NCI-H2107 treated with DMSO at 0.1 percent for 48 hours (cell line): ENCODE measurements around the gene SREBF1.

Experiments
- DNase-seq: peaks from one replicate; lab custom pipeline; 2025; ENCODE audit not compliant: unreplicated experiment; lab: John Stamatoyannopoulos, UW

SREBF1 gene

GRCh38 chr17:17836818-17837379, at the start of gene SREBF1:
TSS of gene SREBF1 (minus strand) at chr17:17836986. CDS start at chr17:17836817, 169 bp downstream.
- DNase-seq, result no peak

- DNase-seq, result no peak
These were observed 49.4 kb upstream of the SREBF1 start for GRCh38 chr17:17886226-17886625.

DNA sequence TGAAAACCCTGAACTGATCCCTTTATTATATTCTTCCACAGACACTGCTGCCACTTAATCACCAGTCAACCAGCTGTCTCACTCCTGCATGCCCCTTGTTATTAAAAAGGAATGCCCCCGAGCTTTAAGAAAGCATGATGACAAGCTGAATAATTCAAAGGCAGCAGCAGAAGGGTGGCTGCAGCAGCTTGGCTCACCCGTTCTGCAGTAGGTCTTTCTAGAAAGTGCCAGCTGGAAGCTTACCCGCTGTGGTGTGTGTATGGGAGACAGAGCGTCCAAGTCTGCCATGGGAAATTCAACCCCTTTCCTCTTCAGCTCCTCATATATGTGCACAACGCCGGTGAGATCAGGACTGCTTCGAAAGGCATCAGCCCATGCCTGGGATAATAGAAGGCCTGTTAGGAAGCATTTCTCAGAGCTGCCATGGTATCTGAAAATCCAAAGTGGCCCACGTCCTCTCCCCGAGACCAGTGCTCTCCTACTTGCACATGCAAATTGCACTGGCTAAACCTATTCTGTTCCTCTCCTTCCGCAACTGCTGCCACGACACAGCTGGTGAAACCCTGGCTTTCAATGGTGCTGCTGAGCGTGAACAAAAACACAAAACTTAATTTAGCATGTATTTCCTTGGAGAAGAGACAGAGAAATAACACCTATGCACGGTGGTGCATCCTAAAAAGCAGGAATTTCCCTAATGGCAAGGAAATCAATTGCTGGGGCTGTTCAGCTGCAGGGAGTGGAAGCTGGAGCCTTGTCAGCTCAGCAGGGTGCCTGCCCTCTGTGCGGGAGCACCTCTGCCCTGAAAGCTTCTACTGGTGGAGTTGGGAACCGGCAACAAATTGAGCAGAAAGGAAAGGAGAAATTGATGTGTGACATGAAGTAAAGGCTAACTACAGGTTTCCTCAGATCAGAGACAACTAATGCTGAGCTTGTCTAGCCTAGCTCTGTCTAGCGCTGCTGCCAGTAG, 47.9 kb upstream of the SREBF1 start:
- DNase-seq, result no peak

DNA sequence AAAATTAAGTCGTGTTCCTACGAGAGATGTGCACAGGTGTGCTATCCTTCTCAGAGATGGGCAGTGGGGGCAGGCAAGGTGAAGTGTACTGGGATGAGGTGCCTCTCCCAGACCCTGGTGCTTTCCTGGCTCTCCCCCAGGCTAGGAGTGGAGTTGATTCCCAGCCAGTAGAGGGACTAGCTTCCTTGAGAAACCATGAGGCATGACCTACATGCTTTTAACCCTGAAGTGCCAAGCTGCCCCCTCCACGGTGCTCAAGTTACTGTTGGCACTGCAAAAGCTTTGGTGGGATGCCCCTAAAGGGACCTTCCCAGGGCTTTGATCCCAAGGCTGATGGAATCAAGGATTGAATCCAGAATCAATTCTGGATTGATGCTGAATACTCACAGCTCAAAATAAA, 47.0 kb upstream of the SREBF1 start:
- DNase-seq, result no peak

DNA sequence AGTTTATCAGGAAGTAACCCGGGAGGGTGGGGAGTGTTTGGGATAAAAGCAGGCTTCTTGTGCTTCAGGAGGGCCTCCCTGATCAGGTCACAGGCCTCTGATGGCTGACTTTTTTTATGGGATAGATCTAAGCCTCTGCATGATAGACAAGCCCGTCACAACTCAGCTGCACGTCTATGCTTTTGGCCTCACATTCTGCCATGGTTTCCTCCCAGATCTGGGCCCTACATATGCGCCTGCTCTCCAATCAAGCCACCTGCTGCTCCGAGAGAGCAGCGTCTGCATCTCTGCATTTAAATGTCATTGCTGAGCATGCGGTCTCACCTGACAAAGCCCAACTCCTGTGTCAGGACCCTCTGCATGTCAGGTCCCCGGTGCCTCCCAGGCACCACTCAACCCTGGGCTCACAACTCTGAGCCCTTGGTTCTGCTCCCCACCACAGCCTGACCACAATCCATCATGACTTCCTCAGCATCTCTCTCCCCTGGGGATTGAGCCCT, 45.3 kb upstream of the SREBF1 start:
- DNase-seq, result no peak

DNA sequence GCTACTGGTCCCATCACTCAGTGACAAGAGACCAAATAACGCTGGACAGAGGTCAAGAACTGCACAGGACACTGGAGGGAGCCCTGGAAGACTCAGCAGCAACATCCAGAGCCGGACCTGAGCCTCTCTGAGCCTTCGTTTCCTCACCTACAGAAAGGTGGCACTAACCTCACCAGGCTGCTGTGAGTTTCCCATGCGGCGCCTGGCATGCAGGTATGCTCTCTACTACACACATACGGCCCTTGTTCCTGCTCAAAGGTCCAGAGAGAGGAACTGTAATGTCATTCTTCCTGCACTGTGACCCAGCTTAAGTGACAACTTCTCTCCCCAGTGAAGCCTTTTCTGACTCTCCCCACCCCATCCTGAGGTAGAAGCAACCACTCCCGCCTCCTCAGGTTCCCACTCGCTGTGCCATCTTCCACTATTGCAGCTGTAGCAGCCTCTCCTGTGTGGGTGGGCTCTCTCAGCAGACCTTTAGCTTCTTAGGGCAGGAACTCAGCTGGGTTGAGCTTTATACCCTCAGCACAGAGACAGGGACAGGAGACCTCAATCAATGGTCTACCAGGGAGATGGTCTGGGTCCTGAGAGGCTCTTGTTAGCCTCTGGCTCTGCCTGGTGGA, 43.9 kb upstream of the SREBF1 start:
- no peak for DNase-seq

DNA sequence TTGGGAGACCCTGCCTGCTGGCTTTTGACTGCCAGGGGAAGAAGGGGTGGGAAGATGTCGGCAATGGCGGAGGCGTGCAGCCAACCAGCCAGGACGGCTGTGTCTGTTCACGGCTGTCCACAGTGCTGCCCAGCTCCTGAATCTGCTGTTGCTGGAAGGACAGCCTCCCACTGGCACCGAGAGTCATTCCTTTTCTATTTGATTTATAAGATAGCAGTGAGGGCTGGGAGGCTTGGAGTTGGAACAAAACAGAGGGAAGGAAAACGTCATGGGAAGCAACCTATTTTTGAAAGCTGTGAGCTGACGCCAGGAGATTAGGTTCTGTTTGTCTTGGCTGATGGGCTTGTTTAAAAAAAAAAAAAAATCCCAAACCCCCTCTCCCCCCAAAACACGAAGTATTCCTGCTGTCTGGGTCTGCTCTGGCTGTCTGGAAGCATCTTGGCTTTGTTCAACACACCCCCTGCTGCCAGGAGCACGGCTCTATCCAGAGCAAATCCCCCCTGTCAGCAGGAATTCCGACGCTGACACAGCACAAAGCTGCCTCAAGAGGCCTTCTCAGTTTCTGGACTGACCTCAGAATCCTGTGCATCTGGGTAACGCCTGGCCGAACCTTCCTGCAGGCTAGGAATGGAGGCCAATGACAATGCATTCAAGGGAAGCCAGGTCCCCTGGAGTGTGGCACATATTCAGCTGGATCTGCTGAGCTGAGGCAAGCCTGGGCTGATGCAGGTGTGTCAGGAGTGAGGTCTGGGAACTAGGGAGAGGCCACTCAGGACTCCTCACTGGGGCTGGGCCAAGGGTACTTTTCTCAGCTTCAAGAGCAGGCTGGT, 41.0 kb upstream of the SREBF1 start:
- DNase-seq, result no peak

- no peak for DNase-seq
These were observed 40.3 kb upstream of the SREBF1 start for GRCh38 chr17:17876959-17877528.

DNA sequence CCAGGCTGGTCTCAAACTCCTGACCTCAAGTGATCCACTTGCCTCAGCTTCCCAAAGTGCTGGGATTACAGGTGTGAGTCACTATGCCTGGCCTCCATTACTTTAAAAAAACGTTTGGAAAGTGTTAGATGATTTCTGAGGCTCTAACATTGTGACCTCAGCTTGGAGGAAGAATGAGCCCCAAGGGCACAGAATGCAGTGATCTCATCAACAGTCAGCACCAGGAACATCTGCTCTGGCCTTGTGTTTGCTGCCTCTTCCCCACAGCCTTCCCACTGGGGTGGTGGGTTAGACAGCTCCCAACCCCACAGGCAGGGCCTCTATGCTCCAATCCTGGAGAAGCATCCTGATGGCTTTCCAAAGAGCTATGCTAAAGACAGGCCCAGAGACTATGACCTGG, 37.7 kb upstream of the SREBF1 start:
- DNase-seq, result no peak

GRCh38 chr17:17873450-17873991, 36.7 kb upstream of the SREBF1 start:
- no peak for DNase-seq

DNA sequence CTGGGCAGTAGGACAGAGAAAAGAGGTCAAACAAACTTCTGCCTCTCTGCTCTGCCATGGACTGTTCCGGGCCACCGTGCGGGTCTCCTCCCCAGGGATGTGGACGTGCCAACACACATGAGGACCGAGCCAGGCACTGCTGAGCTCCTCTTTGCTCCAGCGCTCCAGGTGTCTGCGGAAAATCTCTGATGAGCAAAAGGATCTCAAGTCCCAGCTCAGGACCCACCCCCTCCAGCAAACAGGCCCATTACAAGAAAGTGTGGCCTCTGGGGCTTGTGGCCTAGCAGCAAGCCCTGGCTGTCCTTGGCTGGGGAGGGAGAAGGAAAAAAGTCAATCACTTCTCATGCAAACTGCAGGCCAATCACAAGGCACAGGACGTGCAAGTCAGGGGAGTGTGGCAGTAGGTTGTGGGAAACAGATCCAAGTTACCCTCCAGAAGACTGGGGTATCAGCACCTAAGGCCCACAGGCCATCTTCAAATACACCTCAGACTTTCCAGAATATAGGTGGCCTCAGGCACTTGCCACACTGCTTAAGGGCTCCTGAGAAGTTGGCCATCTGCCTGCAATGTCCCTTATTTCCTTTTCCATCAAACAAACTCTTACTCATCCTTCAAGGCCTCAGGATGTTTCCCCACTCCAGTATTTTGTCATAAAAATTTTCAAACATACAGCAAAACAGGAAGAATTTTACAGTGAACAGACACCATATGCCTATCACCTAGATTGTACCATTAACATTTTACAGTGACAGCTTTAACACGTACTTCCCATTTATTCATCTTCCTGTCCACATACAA, 36.0 kb upstream of the SREBF1 start:
- no peak for DNase-seq

DNA sequence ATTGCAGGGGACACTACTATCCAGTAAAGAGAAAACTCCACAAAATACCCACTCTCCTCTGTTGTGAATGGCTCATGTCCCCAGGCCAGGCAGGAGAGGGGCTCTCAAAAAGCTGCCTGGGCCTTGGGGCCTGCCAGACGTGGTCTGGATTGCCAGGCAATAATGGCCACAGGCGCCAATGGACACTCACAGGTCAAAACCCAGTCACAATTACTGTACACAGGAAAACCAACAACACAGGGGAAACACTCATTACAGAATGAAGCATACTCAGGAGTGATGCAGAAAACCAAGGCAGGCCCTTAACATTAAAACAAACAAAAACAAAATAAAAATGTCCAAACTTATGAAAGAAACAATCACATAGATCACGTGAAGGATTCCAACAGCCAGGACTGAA, 35.1 kb upstream of the SREBF1 start:
- no peak for DNase-seq

DNA sequence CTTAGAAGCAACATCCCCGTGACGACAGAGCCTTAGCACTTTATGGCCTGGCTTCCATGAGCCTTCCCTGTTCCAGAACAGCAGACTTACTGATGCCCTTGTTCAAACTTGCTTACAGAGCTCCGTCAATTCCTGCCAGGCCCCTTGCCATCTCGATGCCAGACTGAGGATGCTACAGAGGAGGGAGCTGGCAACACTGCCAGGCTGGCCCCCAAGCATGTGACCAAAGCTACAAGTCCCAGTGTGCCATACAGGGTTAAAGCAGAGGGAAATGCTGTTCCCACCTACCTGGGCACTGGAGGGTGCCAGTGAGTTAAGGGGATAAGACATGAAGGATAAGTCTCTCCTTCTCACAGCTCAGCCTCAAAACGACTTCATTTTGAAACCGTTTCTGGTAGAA, 33.5 kb upstream of the SREBF1 start:
- DNase-seq, result no peak

DNA sequence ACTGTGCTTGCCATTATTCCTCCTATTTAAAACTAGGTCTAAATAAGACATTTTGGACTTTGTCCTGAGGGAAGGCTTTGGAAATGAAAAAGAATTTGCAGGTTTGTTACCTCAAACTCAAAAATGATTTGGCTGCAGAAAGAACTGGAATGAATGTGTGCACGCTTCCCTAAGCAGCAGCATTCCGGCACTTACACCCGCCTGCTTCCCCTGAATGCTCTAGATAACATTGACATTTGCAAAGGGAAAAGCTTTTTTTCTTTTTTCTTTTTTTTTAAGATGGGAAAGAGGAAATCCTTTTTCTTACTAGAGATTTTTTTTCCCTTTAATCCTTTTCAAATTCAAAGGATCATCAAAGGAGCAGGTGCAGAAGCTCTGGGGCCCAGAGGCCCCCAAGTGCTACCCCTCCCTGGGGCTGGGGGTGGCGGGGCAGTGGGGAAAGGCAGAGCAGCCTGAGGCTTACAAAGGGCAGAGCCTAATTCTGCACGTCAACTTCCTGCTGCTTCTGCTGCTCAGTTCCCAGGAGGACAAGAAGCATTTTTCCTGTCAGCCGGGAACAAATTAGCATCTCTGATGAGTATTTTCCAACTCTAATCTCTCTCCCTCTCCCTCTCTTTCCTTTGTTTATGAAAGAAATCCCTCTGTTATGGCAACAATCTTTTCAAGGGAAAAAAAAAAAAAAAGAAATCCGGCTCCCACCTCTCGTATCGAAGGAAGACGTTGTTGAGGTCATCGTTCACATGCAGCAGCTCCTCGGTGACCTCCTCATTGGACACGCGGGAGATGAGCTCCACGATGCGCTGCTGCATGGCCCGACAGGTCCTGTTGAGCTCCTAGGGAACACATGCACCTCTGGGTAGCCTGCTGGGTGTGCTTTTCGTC, 32.1 kb upstream of the SREBF1 start:
- no peak for DNase-seq

- no peak for DNase-seq
These were observed 30.1 kb upstream of the SREBF1 start for GRCh38 chr17:17866897-17867296.

- no peak for DNase-seq
These were observed 29.6 kb upstream of the SREBF1 start for GRCh38 chr17:17866425-17866824.

DNA sequence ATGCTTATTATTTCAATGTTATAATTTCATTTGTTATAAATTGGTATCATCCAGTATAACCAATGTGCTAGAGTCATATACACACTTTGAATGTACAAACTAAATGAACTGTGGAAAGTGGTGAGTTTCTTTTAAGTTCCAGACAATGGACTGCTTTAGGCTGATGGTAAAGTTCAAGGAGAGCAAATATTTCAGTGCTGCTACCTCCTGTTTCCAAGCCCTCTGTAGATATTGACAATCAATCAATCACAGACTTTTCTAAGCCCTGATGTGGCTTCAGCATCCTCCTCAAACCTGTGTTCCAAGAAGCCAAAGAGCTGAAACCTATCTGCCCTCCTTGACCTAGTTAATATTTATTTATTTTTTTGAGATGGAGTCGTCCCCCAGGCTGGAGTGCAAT, 28.2 kb upstream of the SREBF1 start:
- no peak for DNase-seq

DNA sequence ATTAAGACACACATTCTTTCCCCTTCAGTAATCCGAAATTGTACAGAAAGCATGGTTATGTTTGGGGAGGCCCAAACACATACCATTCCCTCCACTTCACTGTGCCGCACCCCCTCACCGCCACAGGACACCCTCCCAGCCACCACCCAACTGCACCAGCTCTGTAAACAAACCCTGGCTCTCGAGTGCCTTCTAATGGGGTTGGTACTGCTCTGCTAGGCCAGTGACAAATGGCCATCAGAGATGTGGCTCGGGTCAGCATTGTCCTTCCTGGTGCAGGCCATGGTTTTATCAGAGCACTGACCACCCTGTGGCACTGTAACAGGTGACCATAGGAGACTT, 24.0 kb upstream of the SREBF1 start:
- no peak for DNase-seq
